HEK293T (cell line): ENCODE results near the gene C3AR1.
A peak's percentile ranks its signal among the peaks of the same experiment; 100 is the strongest.

Experiments used
- CTCF ChIA-PET: fragments of 350-600 bp; formaldehyde crosslinking; extraction: SDS; loops from one replicate; lab custom pipeline; 2021; ENCODE audit warnings: antibody characterized with exemption, inconsistent platforms; lab: Yijun Ruan, JAX
- POLR2A ChIA-PET: fragments of 350-600 bp; formaldehyde crosslinking; extraction: SDS; loops from one replicate; lab custom pipeline; 2020; ENCODE audit warnings: antibody characterized with exemption, inconsistent platforms; lab: Yijun Ruan, JAX
- DNase-seq: peaks from one replicate; pipeline ENCODE4 v3.0.0; 2012; ENCODE audit warnings: mixed read lengths; ENCODE audit errors: extremely low spot score
- ARNT ChIP-seq: fragments of 450-650 bp; IDR thresholded peaks from 2 replicates; pipeline ENCODE4 v1.6.1; 2017; ENCODE audit warnings: mild to moderate bottlenecking
- BHLHE40 ChIP-seq: fragments of 450-650 bp; IDR thresholded peaks from 2 replicates; pipeline ENCODE4 v1.6.1; 2016; ENCODE audit warnings: mild to moderate bottlenecking, moderate library complexity, borderline replicate concordance
- CTBP1 ChIP-seq: fragments of 450-650 bp; IDR thresholded peaks from 2 replicates; pipeline ENCODE4 v1.6.1; 2016; ENCODE audit warnings: borderline replicate concordance
- ELF4 ChIP-seq: fragments of 450-650 bp; IDR thresholded peaks from 2 replicates; pipeline ENCODE4 v1.6.1; 2017; ENCODE audit warnings: antibody characterized with exemption
- FOXA1 ChIP-seq: fragments of 450-650 bp; IDR thresholded peaks from 2 replicates; pipeline ENCODE4 v1.6.1; 2016; ENCODE audit warnings: mild to moderate bottlenecking
- FOXK2 ChIP-seq: fragments of 450-650 bp; IDR thresholded peaks from 2 replicates; pipeline ENCODE4 v1.6.1; 2016; ENCODE audit warnings: mild to moderate bottlenecking
- FOXM1 ChIP-seq: fragments of 450-650 bp; IDR thresholded peaks from 2 replicates; pipeline ENCODE4 v1.6.1; 2017; ENCODE audit warnings: mild to moderate bottlenecking, borderline replicate concordance
- HDGF ChIP-seq: fragments of 450-650 bp; IDR thresholded peaks from 2 replicates; pipeline ENCODE4 v1.6.1; 2017; ENCODE audit warnings: antibody characterized with exemption, borderline replicate concordance
- L3MBTL2 ChIP-seq: fragments of 450-650 bp; conservative IDR thresholded peaks from 2 replicates; pipeline ENCODE4 v1.6.1; 2016; ENCODE audit warnings: mild to moderate bottlenecking
- LEF1 ChIP-seq: fragments of 450-650 bp; IDR thresholded peaks from 2 replicates; pipeline ENCODE4 v1.6.1; 2017; ENCODE audit warnings: mild to moderate bottlenecking, borderline replicate concordance
- NFRKB ChIP-seq: fragments of 450-650 bp; IDR thresholded peaks from 2 replicates; pipeline ENCODE4 v1.6.1; 2016; ENCODE audit warnings: mild to moderate bottlenecking, moderate library complexity
- SP1 ChIP-seq: fragments of 450-650 bp; IDR thresholded peaks from 2 replicates; pipeline ENCODE4 v1.6.1; 2017
- SUZ12 ChIP-seq: fragments of 450-650 bp; IDR thresholded peaks from 2 replicates; pipeline ENCODE4 v1.6.1; 2016; ENCODE audit warnings: mild to moderate bottlenecking
- TARDBP ChIP-seq: fragments of 450-650 bp; IDR thresholded peaks from 2 replicates; pipeline ENCODE4 v1.6.1; 2016
- ZNF384 ChIP-seq: fragments of 450-650 bp; IDR thresholded peaks from 2 replicates; pipeline ENCODE4 v1.6.1; 2016
- TF ChIP-seq, protein P1 (sequence below): fragments of 450-650 bp; IDR thresholded peaks from 2 replicates; pipeline ENCODE4 v1.6.1; 2016

Gene C3AR1

DNA sequence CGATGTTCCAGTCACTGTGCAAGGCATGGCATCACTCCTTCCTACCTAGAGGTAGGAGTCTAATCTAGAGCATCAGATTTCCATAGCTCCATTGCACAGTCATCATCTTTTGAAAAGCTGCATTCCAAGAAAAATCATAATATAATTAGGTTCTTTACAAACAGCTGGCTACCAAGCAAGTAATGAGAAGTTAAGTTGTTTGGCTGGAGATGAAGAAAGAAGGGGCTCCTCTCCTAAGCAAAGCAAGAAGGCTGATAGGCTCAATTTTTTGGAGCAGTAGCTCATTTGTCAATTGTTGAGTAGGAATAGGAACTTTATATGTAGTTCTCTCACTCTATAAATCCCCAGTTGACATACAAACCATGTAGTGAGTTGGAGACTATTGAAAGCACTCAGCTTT lies 25.4 kb downstream of the C3AR1 start:
- CTCF ChIA-PET, result no interaction called here
- DNase-seq, result no peak
- POLR2A ChIA-PET, result no interaction called here

GRCh38 chr12:8038659-8039114 lies 27.5 kb downstream of the C3AR1 start:
- CTCF ChIA-PET, result interaction anchor here (1.1 to 1.7 kb wide), 4 partner anchors 11 to 192 kb away, joined by 3 to 11 read pairs (median 4); no protein-coding TSS in a partner anchor

More for the DNA sequence above, 25.4 kb downstream of the C3AR1 start:
- TF ChIP-seq HDGF (no peak), FOXA1 (no peak), ARNT (no peak), ELF4 (no peak)

DNA sequence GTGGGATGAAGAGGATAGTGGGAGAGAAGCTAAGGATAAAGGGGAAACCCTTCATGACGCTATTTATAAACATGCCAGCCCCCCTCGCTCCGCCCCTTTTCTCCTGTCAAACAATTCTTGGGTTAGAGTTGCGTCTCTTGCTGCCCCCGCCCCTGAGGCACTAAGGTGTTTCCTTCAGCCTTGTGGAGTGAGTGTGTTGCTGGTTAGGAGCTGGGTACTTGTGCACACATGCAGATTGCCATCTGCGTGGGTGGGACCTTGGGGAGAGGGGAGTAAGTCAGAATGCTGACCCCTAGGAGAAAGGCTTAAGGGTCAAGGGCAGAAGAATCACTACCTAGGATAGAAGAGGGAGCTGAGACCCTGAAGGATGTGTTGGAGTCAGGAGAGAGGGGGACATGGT lies 28.2 kb downstream of the C3AR1 start:
- ChIA-PET CTCF (interaction anchor here (0.5 to 1.7 kb wide), 5 partner anchors 10 to 193 kb away, joined by 3 to 11 read pairs (median 4); no protein-coding TSS in a partner anchor), POLR2A (interaction anchor here (1.3 to 2.7 kb wide), 2 partner anchors 10 to 11 kb away, joined by 3 to 13 read pairs; no protein-coding TSS in a partner anchor)
- DNase-seq, result no peak
- no peak for TF ChIP-seq FOXA1
- TF ChIP-seq SP1, result no peak
- TF ChIP-seq BHLHE40, result no peak
- TF ChIP-seq SUZ12, result no peak
- TF ChIP-seq ELF4, result no peak
- no peak for TF ChIP-seq TARDBP
- no peak for TF ChIP-seq FOXM1
- TF ChIP-seq L3MBTL2, result no peak
- TF ChIP-seq LEF1, result no peak
- no peak for TF ChIP-seq FOXK2
- TF ChIP-seq NFRKB, result no peak
- no peak for TF ChIP-seq HDGF

More at GRCh38 chr12:8038659-8039114, 27.5 kb downstream of the C3AR1 start:
- peak; percentile 53 for DNase-seq
- TF ChIP-seq BHLHE40 (no peak), FOXM1 (no peak), ZNF384 (no peak), FOXA1 (no peak), NFRKB (no peak), HDGF (no peak), L3MBTL2 (no peak), ARNT (no peak), SUZ12 (no peak), LEF1 (no peak), TARDBP (no peak), FOXK2 (no peak)
- TF ChIP-seq, protein P1, sequence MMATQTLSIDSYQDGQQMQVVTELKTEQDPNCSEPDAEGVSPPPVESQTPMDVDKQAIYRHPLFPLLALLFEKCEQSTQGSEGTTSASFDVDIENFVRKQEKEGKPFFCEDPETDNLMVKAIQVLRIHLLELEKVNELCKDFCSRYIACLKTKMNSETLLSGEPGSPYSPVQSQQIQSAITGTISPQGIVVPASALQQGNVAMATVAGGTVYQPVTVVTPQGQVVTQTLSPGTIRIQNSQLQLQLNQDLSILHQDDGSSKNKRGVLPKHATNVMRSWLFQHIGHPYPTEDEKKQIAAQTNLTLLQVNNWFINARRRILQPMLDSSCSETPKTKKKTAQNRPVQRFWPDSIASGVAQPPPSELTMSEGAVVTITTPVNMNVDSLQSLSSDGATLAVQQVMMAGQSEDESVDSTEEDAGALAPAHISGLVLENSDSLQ, result no peak
- POLR2A ChIA-PET, result interaction anchor here (1.3 to 2.7 kb wide), 2 partner anchors 9 to 12 kb away, joined by 3 to 13 read pairs; no protein-coding TSS in a partner anchor

- POLR2A ChIA-PET, result interaction anchor here (1.0 to 2.7 kb wide), 3 partner anchors 10 to 41 kb away, joined by 5 to 13 read pairs (median 6); no protein-coding TSS in a partner anchor
Observed at GRCh38 chr12:8037046-8037663, 29.0 kb downstream of the C3AR1 start.

GRCh38 chr12:8036346-8036745 lies 29.8 kb downstream of the C3AR1 start:
- POLR2A ChIA-PET, result interaction anchor here (1.0 to 1.5 kb wide), 2 partner anchors 9 to 42 kb away, joined by 5 to 6 read pairs; no protein-coding TSS in a partner anchor
- TF ChIP-seq FOXK2 (no peak), FOXA1 (no peak), SUZ12 (no peak), ELF4 (no peak)
- TF ChIP-seq, protein P1, result no peak
- no peak for DNase-seq
- CTCF ChIA-PET, result interaction anchor here (2.0 kb wide), 1 partner anchor 10 kb away, joined by 6 read pairs; no protein-coding TSS in a partner anchor

More at GRCh38 chr12:8037046-8037663, 29.0 kb downstream of the C3AR1 start:
- CTCF ChIA-PET, result interaction anchor here (1.1 to 2.0 kb wide), 2 partner anchors 9 to 104 kb away, joined by 4 to 6 read pairs; no protein-coding TSS in a partner anchor
- no peak for DNase-seq
- no peak for TF ChIP-seq HDGF
- no peak for TF ChIP-seq FOXA1
- TF ChIP-seq, protein P1, result no peak
- no peak for TF ChIP-seq FOXK2
- TF ChIP-seq NFRKB, result no peak
- TF ChIP-seq BHLHE40, result no peak
- no peak for TF ChIP-seq CTBP1
- TF ChIP-seq ELF4, result no peak
- TF ChIP-seq ZNF384, result no peak
- no peak for TF ChIP-seq L3MBTL2
- no peak for TF ChIP-seq SP1
- no peak for TF ChIP-seq FOXM1
- no peak for TF ChIP-seq SUZ12
- no peak for TF ChIP-seq TARDBP
- TF ChIP-seq LEF1, result no peak
- TF ChIP-seq ARNT, result no peak

GRCh38 chr12:8035440-8036010 lies 30.6 kb downstream of the C3AR1 start:
- POLR2A ChIA-PET, result no interaction called here
- DNase-seq, result no peak
- no peak for TF ChIP-seq L3MBTL2
- TF ChIP-seq, protein P1, result no peak
- no peak for TF ChIP-seq SUZ12
- no peak for TF ChIP-seq FOXA1
- no peak for TF ChIP-seq ARNT
- TF ChIP-seq ELF4, result no peak
- CTCF ChIA-PET, result interaction anchor here (2.0 kb wide), 1 partner anchor 11 kb away, joined by 6 read pairs; no protein-coding TSS in a partner anchor
